Measurements from ENCODE around the gene URB1. TPM values are rescaled to one million over a fixed set of nuclear protein-coding genes. Genes with fewer than 3 reads are reported as not detected.

URB1 gene
- total and polyA plus RNA-seq, 2 donors (not counting 3 experiments of a cell fraction or from before 2014, with no cell fraction given) = 8.0 to 27.3 TPM

DNA sequence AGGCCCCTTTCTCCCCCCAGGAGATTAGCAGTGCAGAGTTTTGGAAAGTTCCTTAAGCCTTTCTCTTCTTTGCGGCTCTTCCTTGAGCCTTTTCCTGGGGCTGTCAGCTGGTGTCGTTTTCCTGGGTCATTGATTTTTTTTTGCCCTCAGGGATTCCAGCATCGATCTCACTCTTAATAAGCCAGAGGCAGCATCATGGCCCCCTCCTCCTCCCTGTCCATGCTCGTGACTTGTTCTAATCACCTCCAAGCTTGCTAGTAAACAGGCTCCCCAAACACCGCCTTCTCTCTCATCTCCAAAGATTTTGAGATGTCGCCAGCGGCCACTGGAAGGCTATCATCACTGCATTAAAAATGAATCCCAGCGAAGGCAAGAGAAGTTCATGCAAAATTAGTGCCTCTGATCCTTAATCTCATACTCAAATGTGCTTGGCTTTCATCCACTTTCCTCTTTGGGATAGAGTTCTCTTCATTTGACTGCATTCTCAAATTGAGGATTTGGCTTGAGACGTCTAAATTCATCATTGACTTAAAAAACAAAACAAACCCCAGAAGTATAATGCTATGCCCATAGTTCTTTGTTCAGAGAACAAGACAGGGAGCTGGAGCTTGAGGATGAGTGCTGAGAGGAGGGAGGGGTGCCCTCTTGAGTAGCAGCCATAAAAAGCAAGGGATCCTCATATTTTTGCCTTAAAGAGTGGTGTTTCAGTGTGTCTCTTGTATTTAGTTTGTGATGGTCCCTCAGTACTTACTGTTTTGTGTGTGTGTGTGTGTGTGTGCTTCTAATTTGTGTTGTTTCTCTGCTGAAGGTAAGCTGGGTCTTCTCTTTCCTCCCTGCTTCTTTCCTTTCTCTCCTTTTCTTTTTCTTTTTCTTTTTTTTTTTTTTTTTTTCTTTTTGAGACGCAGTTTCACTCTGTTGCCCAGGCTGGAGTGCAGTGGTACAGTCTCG is 22.9 kb upstream of the URB1 start:
- BruUV-seq (replicated peaks) = no TSS peak

More for the DNA sequence above, 22.9 kb upstream of the URB1 start:
- TF ChIP-seq, protein P1, sequence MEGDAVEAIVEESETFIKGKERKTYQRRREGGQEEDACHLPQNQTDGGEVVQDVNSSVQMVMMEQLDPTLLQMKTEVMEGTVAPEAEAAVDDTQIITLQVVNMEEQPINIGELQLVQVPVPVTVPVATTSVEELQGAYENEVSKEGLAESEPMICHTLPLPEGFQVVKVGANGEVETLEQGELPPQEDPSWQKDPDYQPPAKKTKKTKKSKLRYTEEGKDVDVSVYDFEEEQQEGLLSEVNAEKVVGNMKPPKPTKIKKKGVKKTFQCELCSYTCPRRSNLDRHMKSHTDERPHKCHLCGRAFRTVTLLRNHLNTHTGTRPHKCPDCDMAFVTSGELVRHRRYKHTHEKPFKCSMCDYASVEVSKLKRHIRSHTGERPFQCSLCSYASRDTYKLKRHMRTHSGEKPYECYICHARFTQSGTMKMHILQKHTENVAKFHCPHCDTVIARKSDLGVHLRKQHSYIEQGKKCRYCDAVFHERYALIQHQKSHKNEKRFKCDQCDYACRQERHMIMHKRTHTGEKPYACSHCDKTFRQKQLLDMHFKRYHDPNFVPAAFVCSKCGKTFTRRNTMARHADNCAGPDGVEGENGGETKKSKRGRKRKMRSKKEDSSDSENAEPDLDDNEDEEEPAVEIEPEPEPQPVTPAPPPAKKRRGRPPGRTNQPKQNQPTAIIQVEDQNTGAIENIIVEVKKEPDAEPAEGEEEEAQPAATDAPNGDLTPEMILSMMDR (IDR thresholded peaks at IDR 0.05; ENCODE audit: extremely low read depth in 1 of 2, insufficient read depth in 1 of 2, low read depth in 1 of 2, low read length in 2 of 2) = no peak
- TF ChIP-seq JUN (IDR thresholded peaks at IDR 0.05; ENCODE audit: borderline replicate concordance, insufficient read depth, insufficient read length, low read depth) (no peak), GATA2 (IDR thresholded peaks at IDR 0.05; ENCODE audit: insufficient read depth, insufficient read length, low read depth, low read length) (no peak), EZH2 (IDR thresholded peaks at IDR 0.05; ENCODE audit: borderline replicate concordance, low read depth, low read length, severe bottlenecking) (no peak), POLR2AphosphoS5 (IDR thresholded peaks at IDR 0.05; ENCODE audit: insufficient read depth, low read depth, low read length) (no peak), MYC (IDR thresholded peaks at IDR 0.05; ENCODE audit: low read depth, low read length) (no peak), FOS (IDR thresholded peaks at IDR 0.05; ENCODE audit: borderline replicate concordance, insufficient read depth, low read length) (no peak), POLR2A (IDR thresholded peaks at IDR 0.05; ENCODE audit: low read depth, low read length) (no peak)
- TF ChIP-seq, protein P2, sequence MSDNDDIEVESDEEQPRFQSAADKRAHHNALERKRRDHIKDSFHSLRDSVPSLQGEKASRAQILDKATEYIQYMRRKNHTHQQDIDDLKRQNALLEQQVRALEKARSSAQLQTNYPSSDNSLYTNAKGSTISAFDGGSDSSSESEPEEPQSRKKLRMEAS (IDR thresholded peaks at IDR 0.05; ENCODE audit: insufficient read depth, insufficient read length) = no peak
- CTCF ChIA-PET = interaction anchor here (0.6 to 4.7 kb wide), 22 partner anchors 10 to 185 kb away, joined by 3 to 91 read pairs (median 6); no protein-coding TSS in a partner anchor
- dilution Hi-C loops (cut with MboI; ENCODE audit: extremely low pct_ligation_motif_present, low sequenced_read_pairs) (no loop called here), intact Hi-C loops (cut with micrococcal nuclease) (loop anchor here (2.0 kb wide), 2 partner anchors 63 to 79 kb away; no protein-coding TSS in a partner anchor)
- Histone ChIP-seq H3K4me2 (ENCODE audit: insufficient read depth, low read length) (peak overlapping the region; percentile 88), H3K36me3 (ENCODE audit: control insufficient read depth in 2 of 2, extremely low read depth in 1 of 2, insufficient read depth in 2 of 2, low read length in 2 of 2) (no peaks in the 10 kb centered on the region), H3K79me2 (ENCODE audit: control insufficient read depth, insufficient read depth, low read length) (peaks cover 79% of the 10 kb centered on the region), H3K9me3 (replicated peaks; ENCODE audit: control insufficient read depth, insufficient read depth, low read length) (no peaks in the 10 kb centered on the region), H3K9me1 (replicated peaks; ENCODE audit: control insufficient read depth, extremely low read depth, insufficient read depth, low read length) (no peaks in the 10 kb centered on the region), H3K4me1 (ENCODE audit: control insufficient read depth, extremely low read depth, insufficient read depth, low read length) (peaks cover 35% of the 10 kb centered on the region), H4K20me1 (replicated peaks; ENCODE audit: control insufficient read depth, extremely low read depth, insufficient read depth, low read length) (no peaks in the 10 kb centered on the region), H2AFZ (ENCODE audit: low read depth, low read length) (no peak overlapping the region), H3K27me3 (ENCODE audit: control insufficient read depth in 2 of 2, insufficient read depth in 2 of 2, low read length in 2 of 2) (no peaks in the 10 kb centered on the region), H3K27ac (ENCODE audit: insufficient read depth, low read depth, low read length) (peak overlapping the region; percentile 99), H3K9ac (replicated peaks; ENCODE audit: extremely low read depth, insufficient read depth, low read length) (peak overlapping the region; percentile 99), H3K4me3 (replicated peaks in 1 of 3; ENCODE audit: insufficient read depth in 1 of 3, low read depth in 1 of 3, low read length in 3 of 3) (no peak overlapping the region)
- POLR2A ChIA-PET = no interaction called here
- FAIRE-seq (no peak), DNase-seq (ENCODE audit: low read depth, low spot score) (no peak)

Data from endothelial cell of umbilical vein (primary cell).